Hepatocyte (in vitro differentiated cells): ENCODE measurements around the gene PCCA.

Experiments
- EZH2phosphoT487 ChIP-seq: fragments of 200-600 bp; sonication (generic); IDR thresholded peaks from one replicate; pipeline ENCODE4 v1.6.1; 2018; ENCODE audit warnings: antibody characterized with exemption, mild to moderate bottlenecking, low read depth, moderate library complexity; ENCODE audit not compliant: unreplicated experiment, severe bottlenecking
- TF ChIP-seq, protein P1 (sequence below): fragments of 200-600 bp; sonication (generic); IDR thresholded peaks from 2 replicates; pipeline ENCODE4 v1.5.1; 2016; ENCODE audit warnings: antibody characterized with exemption, mild to moderate bottlenecking; ENCODE audit not compliant: poor library complexity

DNA sequence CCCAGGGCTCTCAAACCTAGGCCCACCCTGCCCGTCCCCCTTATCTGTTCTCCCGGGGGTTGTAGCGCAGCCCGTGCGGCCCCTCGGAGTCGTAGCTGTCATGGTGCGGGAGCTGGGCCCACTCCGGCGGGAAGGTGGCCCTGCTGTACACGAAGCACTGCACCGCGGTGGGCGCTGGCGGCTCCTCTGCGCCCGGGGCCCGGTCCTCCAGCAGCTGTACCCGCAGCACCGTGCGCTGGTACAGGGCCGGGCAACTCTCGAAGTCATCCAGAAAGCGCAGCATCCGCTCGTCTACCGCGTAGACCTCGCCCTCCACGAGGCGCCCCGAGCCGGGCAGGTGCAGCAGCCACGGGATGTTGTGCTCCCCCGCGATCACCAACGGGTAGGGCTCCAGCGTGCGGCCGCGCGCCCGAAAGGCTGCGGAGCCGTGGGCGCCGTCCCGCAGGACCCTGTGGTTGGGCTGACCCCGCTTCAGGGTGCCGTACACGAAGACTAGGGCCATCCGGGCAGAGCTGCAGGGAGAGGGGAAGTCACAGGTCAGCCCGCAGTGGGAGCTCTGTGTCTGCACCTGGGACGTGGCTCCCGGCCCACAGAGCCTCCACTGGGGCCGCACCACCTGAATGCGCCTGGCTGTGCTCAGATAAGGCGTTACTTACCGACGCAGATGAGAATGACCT lies 443.3 kb downstream of the PCCA start:
- TF ChIP-seq, protein P1, sequence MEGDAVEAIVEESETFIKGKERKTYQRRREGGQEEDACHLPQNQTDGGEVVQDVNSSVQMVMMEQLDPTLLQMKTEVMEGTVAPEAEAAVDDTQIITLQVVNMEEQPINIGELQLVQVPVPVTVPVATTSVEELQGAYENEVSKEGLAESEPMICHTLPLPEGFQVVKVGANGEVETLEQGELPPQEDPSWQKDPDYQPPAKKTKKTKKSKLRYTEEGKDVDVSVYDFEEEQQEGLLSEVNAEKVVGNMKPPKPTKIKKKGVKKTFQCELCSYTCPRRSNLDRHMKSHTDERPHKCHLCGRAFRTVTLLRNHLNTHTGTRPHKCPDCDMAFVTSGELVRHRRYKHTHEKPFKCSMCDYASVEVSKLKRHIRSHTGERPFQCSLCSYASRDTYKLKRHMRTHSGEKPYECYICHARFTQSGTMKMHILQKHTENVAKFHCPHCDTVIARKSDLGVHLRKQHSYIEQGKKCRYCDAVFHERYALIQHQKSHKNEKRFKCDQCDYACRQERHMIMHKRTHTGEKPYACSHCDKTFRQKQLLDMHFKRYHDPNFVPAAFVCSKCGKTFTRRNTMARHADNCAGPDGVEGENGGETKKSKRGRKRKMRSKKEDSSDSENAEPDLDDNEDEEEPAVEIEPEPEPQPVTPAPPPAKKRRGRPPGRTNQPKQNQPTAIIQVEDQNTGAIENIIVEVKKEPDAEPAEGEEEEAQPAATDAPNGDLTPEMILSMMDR, result no peak
- TF ChIP-seq EZH2phosphoT487, result no peak
